Transverse colon (tissue), 4 donors: ENCODE data around the gene CASTOR1. TPM values are rescaled to one million over a fixed set of nuclear protein-coding genes. Genes with fewer than 3 reads are reported as not detected.
A peak's percentile ranks its signal among the peaks of the same experiment; 100 is the strongest.

Experiments used
- DNase-seq: peaks from one replicate; pipeline ENCODE4 v3.0.0-alpha.2; 2019
- H3K27ac ChIP-seq, 4 donors: fragments of 200-600 bp; sonication (generic); 2 replicates each; pipeline ENCODE4 v1.5.1; 2016 to 2018; ENCODE audit warnings: inconsistent platforms in 4 of 4
- H3K27me3 ChIP-seq: fragments of 200-600 bp; sonication (generic); 2 replicates; pipeline ENCODE4 v1.5.1; 2017; ENCODE audit warnings: inconsistent platforms
- H3K36me3 ChIP-seq, 4 donors: fragments of 200-600 bp; sonication (generic); 2 replicates each; pipeline ENCODE4 v1.5.1; 2017 to 2019; ENCODE audit warnings: inconsistent platforms in 4 of 4
- H3K4me1 ChIP-seq, 4 donors: fragments of 200-600 bp; sonication (generic); 2 replicates each; pipeline ENCODE4 v1.5.1; 2017 to 2020; ENCODE audit warnings: inconsistent platforms in 4 of 4
- H3K4me3 ChIP-seq, 4 donors: fragments of 200-600 bp; sonication (generic); 1 replicate in 1 of 4; 2 replicates in 3 of 4; pipeline versions ENCODE4 v1.5.1 to v1.6.1; 2017 to 2019; ENCODE audit warnings: inconsistent platforms in 4 of 4
- H3K9me3 ChIP-seq, 2 donors: fragments of 200-600 bp; sonication (generic); 2 replicates each; pipeline ENCODE4 v1.5.1; 2017 to 2019; ENCODE audit warnings: inconsistent platforms in 2 of 2
- EP300 ChIP-seq: sonication (generic); formaldehyde crosslinking; IDR thresholded peaks from one replicate; pipeline ENCODE4 v1.6.1; 2017; ENCODE audit warnings: antibody characterized with exemption, low read depth
- POLR2A ChIP-seq: fragments of 450-650 bp; IDR thresholded peaks from one replicate; pipeline ENCODE4 v1.6.1; 2016; ENCODE audit warnings: antibody characterized with exemption, mild to moderate bottlenecking, moderate library complexity
- POLR2AphosphoS5 ChIP-seq, 3 donors: sonication (generic); formaldehyde crosslinking; IDR thresholded peaks; one replicate each; pipeline ENCODE4 v1.6.1; 2016; ENCODE audit warnings: antibody characterized with exemption in 3 of 3
- WGBS, 2 donors: methylation state at CpG; one replicate each; pipeline ENCODE4 v1.1.5; 2018; ENCODE audit warnings: low coverage in 1 of 2; 5-methylcytosine and 5-hydroxymethylcytosine counted together
- in situ Hi-C, 4 donors: fragments of 200-750 bp; cut with MboI; loops; one replicate each; pipeline versions ENCODE4 v1.15.0 to v1.15.1; 2017; ENCODE audit warnings: low sequenced_read_pairs in 3 of 4, low pct_ligation_motif_present in 1 of 4, low pct_unique_long_range_greater_than_20kb in 1 of 4
- intact Hi-C: fragments of 100-400 bp; cut with DNase I; formaldehyde crosslinking; loops from one replicate; pipeline ENCODE4 v1.15.1; 2023; ENCODE audit warnings: low total_unique reads
- total RNA-seq, 4 donors: library from RNA; depleted of rRNA; stranded (reverse); fragments of >200 nt; gene quantifications; one replicate each; pipeline ENCODE4 v1.1.0, GENCODE V29; 2016
- TF ChIP-seq, protein P1 (sequence below), 5 experiments: fragments of 200-600 bp in 3 of 5; fragments of 450-650 bp in 2 of 5; sonication (generic) in 3 of 5; IDR thresholded peaks; 1 replicate in 2 of 5; 2 replicates in 3 of 5; pipeline ENCODE4 v1.5.1; 2016 to 2017; ENCODE audit warnings: antibody characterized with exemption in 5 of 5, inconsistent platforms in 3 of 5, mild to moderate bottlenecking in 2 of 5, moderate library complexity in 1 of 5

Gene CASTOR1
- total RNA-seq, 4 donors from 2014 or later = 5.6 to 6.8 TPM; not detected in 2

DNA sequence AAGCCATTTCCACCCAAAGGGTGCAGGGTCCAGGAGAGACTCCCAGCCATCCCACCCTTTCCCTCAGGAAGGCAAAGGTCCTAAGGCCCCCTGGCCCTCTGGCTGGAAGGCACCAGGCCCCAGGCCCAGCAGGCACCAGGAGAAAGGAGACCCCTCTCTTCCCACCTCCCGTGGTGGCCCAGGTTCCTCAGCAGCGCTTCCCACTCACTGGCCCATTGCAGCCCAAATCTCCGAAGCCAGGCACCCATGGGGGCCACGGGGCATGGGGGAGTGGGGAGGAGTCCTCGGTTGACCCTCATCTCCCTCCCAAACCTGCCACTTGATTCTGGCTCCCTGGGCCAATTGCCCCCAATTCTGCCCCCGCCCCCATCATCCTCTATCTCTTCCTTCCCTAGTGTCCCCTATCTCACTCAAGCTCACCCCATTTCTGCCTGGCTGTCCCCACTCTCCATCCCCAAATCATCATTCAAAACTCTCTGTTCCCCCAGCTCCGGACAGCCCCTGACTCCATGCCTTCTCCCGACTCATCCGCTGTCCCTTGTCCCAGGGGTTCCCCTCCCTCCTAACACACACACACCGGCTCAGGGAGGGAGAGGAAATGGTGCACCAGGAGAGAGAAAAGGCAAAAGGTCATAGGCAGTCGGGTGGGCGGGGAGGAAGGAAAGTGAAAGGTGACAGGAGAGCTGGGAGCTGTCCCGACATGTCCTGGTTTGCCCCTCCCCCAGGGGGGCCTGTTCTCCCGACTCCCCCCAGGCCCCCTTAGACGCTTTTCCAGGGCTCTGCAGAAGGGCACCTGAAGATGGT is 43.9 kb downstream of the CASTOR1 start:
- peak; percentile 56 for DNase-seq
- intact Hi-C loops (no loop called here), in situ Hi-C loops (no loop called here)
- Histone ChIP-seq H3K27ac (peak overlapping the region; percentile 75 to 86 (median 84)), H3K4me3 (peak overlapping the region; percentile 27 to 62 (median 48)), H3K27me3 (peaks cover 16% of the 10 kb centered on the region), H3K4me1 (peaks cover 5 to 38% (median 36%) of the 10 kb centered on the region in 4 donors), H3K9me3 (no peaks in the 10 kb centered on the region), H3K36me3 (no peaks in the 10 kb centered on the region)
- TF ChIP-seq EP300 (no peak), POLR2AphosphoS5 (IDR thresholded peaks at IDR 0.05) (no peak), POLR2A (no peak)
- TF ChIP-seq, protein P1, sequence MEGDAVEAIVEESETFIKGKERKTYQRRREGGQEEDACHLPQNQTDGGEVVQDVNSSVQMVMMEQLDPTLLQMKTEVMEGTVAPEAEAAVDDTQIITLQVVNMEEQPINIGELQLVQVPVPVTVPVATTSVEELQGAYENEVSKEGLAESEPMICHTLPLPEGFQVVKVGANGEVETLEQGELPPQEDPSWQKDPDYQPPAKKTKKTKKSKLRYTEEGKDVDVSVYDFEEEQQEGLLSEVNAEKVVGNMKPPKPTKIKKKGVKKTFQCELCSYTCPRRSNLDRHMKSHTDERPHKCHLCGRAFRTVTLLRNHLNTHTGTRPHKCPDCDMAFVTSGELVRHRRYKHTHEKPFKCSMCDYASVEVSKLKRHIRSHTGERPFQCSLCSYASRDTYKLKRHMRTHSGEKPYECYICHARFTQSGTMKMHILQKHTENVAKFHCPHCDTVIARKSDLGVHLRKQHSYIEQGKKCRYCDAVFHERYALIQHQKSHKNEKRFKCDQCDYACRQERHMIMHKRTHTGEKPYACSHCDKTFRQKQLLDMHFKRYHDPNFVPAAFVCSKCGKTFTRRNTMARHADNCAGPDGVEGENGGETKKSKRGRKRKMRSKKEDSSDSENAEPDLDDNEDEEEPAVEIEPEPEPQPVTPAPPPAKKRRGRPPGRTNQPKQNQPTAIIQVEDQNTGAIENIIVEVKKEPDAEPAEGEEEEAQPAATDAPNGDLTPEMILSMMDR (IDR thresholded peaks at IDR 0.05) = no peak
- WGBS, 2 donors = 52 to 73% methylated on average over 4 to 15 of the region's 15 CpGs

GRCh38 chr22:30244641-30245040 is 44.7 kb downstream of the CASTOR1 start:
- in situ Hi-C loops (no loop called here), intact Hi-C loops (no loop called here)
- Histone ChIP-seq H3K4me1 (peaks cover 5 to 38% (median 36%) of the 10 kb centered on the region in 4 donors), H3K27ac (peak overlapping the region in 1 of 4 donors; percentile 84), H3K36me3 (no peaks in the 10 kb centered on the region), H3K27me3 (peaks cover 16% of the 10 kb centered on the region), H3K9me3 (no peaks in the 10 kb centered on the region), H3K4me3 (no peak overlapping the region)
- DNase-seq = no peak
- 84% methylated on average over 5 of the region's 5 CpGs; no CpG with 5 or more reads in 1 of the 2 donors for WGBS, 2 donors
- TF ChIP-seq POLR2A (no peak), EP300 (no peak), POLR2AphosphoS5 (IDR thresholded peaks at IDR 0.05) (no peak)
- TF ChIP-seq, protein P1 (IDR thresholded peaks at IDR 0.05) = no peak

DNA sequence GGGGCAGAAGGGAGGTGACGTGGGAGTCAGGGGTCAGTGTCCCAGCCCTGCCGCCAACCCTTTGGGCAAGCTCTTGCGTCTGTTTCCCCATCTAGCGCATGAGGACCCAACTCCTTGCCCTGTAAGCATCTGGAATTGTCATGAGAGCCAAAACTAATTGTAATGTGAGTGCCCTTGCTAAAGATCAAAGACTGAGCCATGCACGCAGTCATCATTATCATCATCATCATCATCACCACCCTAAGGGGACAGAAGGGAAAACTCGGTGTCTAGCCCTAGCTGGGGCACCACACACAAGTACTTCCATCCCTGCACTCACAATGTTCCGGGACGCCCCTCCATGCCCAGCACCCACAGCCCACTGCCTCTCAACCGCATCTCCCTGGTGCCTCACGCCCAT is 45.2 kb downstream of the CASTOR1 start:
- H3K27ac ChIP-seq = no peak overlapping the region
- WGBS, 2 donors = 92 to 96% methylated on average over 4 to 10 of the region's 10 CpGs
- peaks cover 5 to 37% (median 33%) of the 10 kb centered on the region in 4 donors for H3K4me1 ChIP-seq
- intact Hi-C loops (no loop called here), in situ Hi-C loops (no loop called here)
- peaks cover 16% of the 10 kb centered on the region for H3K27me3 ChIP-seq
- H3K4me3 ChIP-seq = no peak overlapping the region
- TF ChIP-seq POLR2A (no peak), POLR2AphosphoS5 (IDR thresholded peaks at IDR 0.05) (no peak), EP300 (no peak)
- TF ChIP-seq, protein P1 (IDR thresholded peaks at IDR 0.05) = no peak
- no peaks in the 10 kb centered on the region for H3K36me3 ChIP-seq
- DNase-seq = no peak
- H3K9me3 ChIP-seq = no peaks in the 10 kb centered on the region

- no peaks in the 10 kb centered on the region for H3K9me3 ChIP-seq
- peaks cover 16% of the 10 kb centered on the region for H3K27me3 ChIP-seq
- H3K4me3 ChIP-seq = no peak overlapping the region
- no peak overlapping the region for H3K27ac ChIP-seq
- no peak for DNase-seq
- TF ChIP-seq POLR2AphosphoS5 (IDR thresholded peaks at IDR 0.05) (no peak), EP300 (no peak), POLR2A (no peak)
- TF ChIP-seq, protein P1 (IDR thresholded peaks at IDR 0.05) = no peak
- intact Hi-C loops (no loop called here), in situ Hi-C loops (no loop called here)
- 90% methylated on average over 17 of the region's 22 CpGs; no CpG with 5 or more reads in 1 of the 2 donors for WGBS, 2 donors
- no peaks in the 10 kb centered on the region for H3K36me3 ChIP-seq
- peaks cover 5 to 33% (median 30%) of the 10 kb centered on the region in 4 donors for H3K4me1 ChIP-seq
Observed at GRCh38 chr22:30243661-30244060, 45.6 kb downstream of the CASTOR1 start.
